MCF 10A (cell line): Measurements from ENCODE around the gene SHH. TPM values are rescaled to one million over a fixed set of nuclear protein-coding genes. Genes with fewer than 3 reads are reported as not detected.
A peak's percentile ranks its signal among the peaks of the same experiment; 100 is the strongest.

Experiments used
- BruUV-seq: library from RNA; stranded (reverse); fragments of 400-500 nt; replicated peaks from 2 replicates; lab custom pipeline; 2021; lab: Mats Ljungman, UMichigan
- CTCF ChIA-PET: fragments of 300-600 bp; sonication (Branson Sonifier 250); formaldehyde crosslinking; extraction: SDS; loops from one replicate; lab custom pipeline; 2021; ENCODE audit warnings: antibody characterized with exemption, inconsistent platforms; lab: Yijun Ruan, JAX
- POLR2A ChIA-PET: fragments of 300-600, 350-650 bp; sonication (Branson Sonifier 250); formaldehyde crosslinking; extraction: SDS; loops from one replicate; lab custom pipeline; 2020; ENCODE audit warnings: antibody characterized with exemption, inconsistent platforms; lab: Yijun Ruan, JAX
- DNase-seq: peaks from one replicate; pipeline ENCODE4 v3.0.0-alpha.2; 2018; ENCODE audit not compliant: unreplicated experiment
- H3K27ac Mint-ChIP-seq: one replicate; pipeline ENCODE4 v1.8.0; 2022; ENCODE audit warnings: mild to moderate bottlenecking, low read depth, mixed read lengths; ENCODE audit not compliant: unreplicated experiment
- H3K27me3 Mint-ChIP-seq: one replicate; pipeline ENCODE4 v1.8.0; 2022; ENCODE audit warnings: mixed read lengths; ENCODE audit not compliant: insufficient read depth, unreplicated experiment
- H3K36me3 Mint-ChIP-seq: one replicate; pipeline ENCODE4 v1.8.0; 2022; ENCODE audit warnings: mild to moderate bottlenecking, moderate library complexity, mixed read lengths; ENCODE audit not compliant: insufficient read depth, unreplicated experiment
- H3K4me1 Mint-ChIP-seq: one replicate; pipeline ENCODE4 v1.8.0; 2022; ENCODE audit warnings: mixed read lengths; ENCODE audit not compliant: insufficient read depth, unreplicated experiment
- H3K4me3 Mint-ChIP-seq: one replicate; pipeline ENCODE4 v1.8.0; 2022; ENCODE audit warnings: mild to moderate bottlenecking, moderate library complexity, mixed read lengths; ENCODE audit not compliant: unreplicated experiment
- H3K9me3 Mint-ChIP-seq: one replicate; pipeline ENCODE4 v1.8.0; 2022; ENCODE audit warnings: mixed read lengths; ENCODE audit not compliant: unreplicated experiment
- CTCF ChIP-seq: fragments of 200-600 bp; IDR thresholded peaks from one replicate; pipeline ENCODE4 v1.8.0; 2022; ENCODE audit warnings: antibody characterized with exemption, mild to moderate bottlenecking; ENCODE audit not compliant: unreplicated experiment
- intact Hi-C: fragments of 100-400 bp; cut with micrococcal nuclease; formaldehyde crosslinking; loops from 2 replicates; pipeline ENCODE4 v1.14.1; 2022
- total RNA-seq: library from RNA; stranded (reverse); gene quantifications from 2 replicates; pipeline ENCODE4 v1.2.3, GENCODE V29; 2022

SHH gene
- total RNA-seq, 1 experiment from 2014 or later, result not detected

GRCh38 chr7:155860461-155860839, 48.2 kb upstream of the SHH start:
- ChIA-PET CTCF (interaction anchor here (0.6 to 1.0 kb wide), 3 partner anchors 24 to 133 kb away, joined by 3 read pairs; no protein-coding TSS in a partner anchor), POLR2A (interaction anchor here (0.8 to 3.1 kb wide), 7 partner anchors 9 to 91 kb away, joined by 3 to 19 read pairs (median 5); no protein-coding TSS in a partner anchor)
- intact Hi-C loops, result loop anchor here (2.0 to 5.0 kb wide), 3 partner anchors 38 to 90 kb away; no protein-coding TSS in a partner anchor
- H3K4me1 Mint-ChIP-seq, result no peaks in the 10 kb centered on the region
- H3K27ac Mint-ChIP-seq, result no peak overlapping the region
- no peak for DNase-seq
- peaks cover 1% of the 10 kb centered on the region for H3K27me3 Mint-ChIP-seq
- H3K4me3 Mint-ChIP-seq, result no peak overlapping the region
- TF ChIP-seq CTCF, result no peak
- H3K9me3 Mint-ChIP-seq, result no peaks in the 10 kb centered on the region
- peaks cover 6% of the 10 kb centered on the region for H3K36me3 Mint-ChIP-seq
- BruUV-seq, result no TSS peak

GRCh38 chr7:155858521-155859061, 46.3 kb upstream of the SHH start:
- no peaks in the 10 kb centered on the region for H3K4me1 Mint-ChIP-seq
- H3K4me3 Mint-ChIP-seq, result no peak overlapping the region
- CTCF ChIA-PET, result no interaction called here
- intact Hi-C loops, result no loop called here
- peaks cover 6% of the 10 kb centered on the region for H3K36me3 Mint-ChIP-seq
- peak; percentile 82 for DNase-seq
- H3K27ac Mint-ChIP-seq, result no peak overlapping the region
- peaks cover 12% of the 10 kb centered on the region for H3K9me3 Mint-ChIP-seq
- H3K27me3 Mint-ChIP-seq, result no peaks in the 10 kb centered on the region
- TF ChIP-seq CTCF, result no peak
- POLR2A ChIA-PET, result interaction anchor here (1.0 kb wide), 1 partner anchor 968 kb away, joined by 4 read pairs; no protein-coding TSS in a partner anchor
- no TSS peak for BruUV-seq

GRCh38 chr7:155857141-155857540, 44.9 kb upstream of the SHH start:
- ChIA-PET CTCF (interaction anchor here (0.7 kb wide), 1 partner anchor 20 kb away, joined by 3 read pairs; no protein-coding TSS in a partner anchor), POLR2A (no interaction called here)
- H3K9me3 Mint-ChIP-seq, result peaks cover 12% of the 10 kb centered on the region
- no peak overlapping the region for H3K4me3 Mint-ChIP-seq
- TF ChIP-seq CTCF, result no peak
- peaks cover 6% of the 10 kb centered on the region for H3K36me3 Mint-ChIP-seq
- intact Hi-C loops, result no loop called here
- no peaks in the 10 kb centered on the region for H3K4me1 Mint-ChIP-seq
- no peak overlapping the region for H3K27ac Mint-ChIP-seq
- H3K27me3 Mint-ChIP-seq, result no peaks in the 10 kb centered on the region
- DNase-seq, result no peak
- no TSS peak for BruUV-seq

GRCh38 chr7:155856656-155857055, 44.4 kb upstream of the SHH start:
- intact Hi-C loops, result no loop called here
- Mint-ChIP-seq H3K4me1 (no peaks in the 10 kb centered on the region), H3K27me3 (no peaks in the 10 kb centered on the region), H3K36me3 (peaks cover 2% of the 10 kb centered on the region), H3K27ac (no peak overlapping the region), H3K4me3 (no peak overlapping the region), H3K9me3 (peaks cover 12% of the 10 kb centered on the region)
- CTCF ChIA-PET, result interaction anchor here (0.6 to 0.7 kb wide), 2 partner anchors 20 to 224 kb away, joined by 3 read pairs; no protein-coding TSS in a partner anchor
- no peak for TF ChIP-seq CTCF
- POLR2A ChIA-PET, result interaction anchor here (0.7 kb wide), 1 partner anchor 88 kb away, joined by 4 read pairs; no protein-coding TSS in a partner anchor
- no peak for DNase-seq
- no TSS peak for BruUV-seq
